ENCODE results near the gene LTBP4.

Gene LTBP4

DNA sequence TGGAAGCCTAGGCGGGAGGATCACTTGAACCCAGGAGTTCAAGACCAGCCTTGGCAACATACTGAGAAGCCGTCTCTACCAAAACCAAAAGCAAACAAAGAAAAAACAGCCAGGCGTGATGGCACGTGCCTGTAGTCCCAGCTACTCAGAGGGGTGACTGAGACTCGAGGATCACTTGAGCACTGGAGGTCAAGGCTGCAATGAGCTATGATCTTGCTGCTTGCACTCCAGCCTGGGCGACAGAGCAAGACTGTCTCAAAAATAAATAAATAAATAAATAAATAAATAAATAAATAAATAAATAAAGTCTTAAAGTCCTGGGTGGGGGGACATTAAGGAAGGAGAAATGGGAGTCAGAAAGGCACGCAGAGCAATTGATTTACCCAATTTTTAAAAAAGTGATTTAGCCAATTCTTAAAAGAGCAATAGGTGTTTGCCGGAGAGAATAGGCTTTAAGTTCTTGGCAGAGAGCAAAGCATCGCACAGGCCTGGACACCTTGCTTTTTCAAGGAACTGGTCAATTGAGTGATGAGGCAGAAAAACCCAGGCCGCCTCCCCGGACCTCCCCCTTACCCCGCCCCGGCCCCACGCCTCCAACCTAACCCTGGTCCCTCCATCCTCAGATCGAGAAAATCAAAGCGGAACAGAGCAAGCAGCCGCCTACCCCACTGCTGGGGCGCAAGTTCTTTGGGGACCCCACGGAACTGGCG, 34.0 kb upstream of the LTBP4 start (continued):
- no peak for TF ChIP-seq ZNF837 (tag by site-specific recombination; IDR thresholded peaks at IDR 0.05)
- peak; percentile 100 for TF ChIP-seq ZNF433 (tag by site-specific recombination; IDR thresholded peaks at IDR 0.05; ENCODE audit: low read depth)
- TF ChIP-seq ZNF600 (tag by site-specific recombination; IDR thresholded peaks at IDR 0.05), result 0 out of 2 replicates have a peak, but pooled peaks have one; percentile 32
- TF ChIP-seq ZNF292 (tag by site-specific recombination; IDR thresholded peaks at IDR 0.05; ENCODE audit: borderline replicate concordance, low read depth), result peak; percentile 98
- peak; percentile 31; the same call in 1 of the 2 replicates for TF ChIP-seq OSR2 (tag by site-specific recombination; IDR thresholded peaks at IDR 0.05)
- TF ChIP-seq ZNF558 (tag by site-specific recombination; IDR thresholded peaks at IDR 0.05), result peak; percentile 97
- no peak for TF ChIP-seq ZNF596 (tag by site-specific recombination; IDR thresholded peaks at IDR 0.05)
- TF ChIP-seq, protein P1, sequence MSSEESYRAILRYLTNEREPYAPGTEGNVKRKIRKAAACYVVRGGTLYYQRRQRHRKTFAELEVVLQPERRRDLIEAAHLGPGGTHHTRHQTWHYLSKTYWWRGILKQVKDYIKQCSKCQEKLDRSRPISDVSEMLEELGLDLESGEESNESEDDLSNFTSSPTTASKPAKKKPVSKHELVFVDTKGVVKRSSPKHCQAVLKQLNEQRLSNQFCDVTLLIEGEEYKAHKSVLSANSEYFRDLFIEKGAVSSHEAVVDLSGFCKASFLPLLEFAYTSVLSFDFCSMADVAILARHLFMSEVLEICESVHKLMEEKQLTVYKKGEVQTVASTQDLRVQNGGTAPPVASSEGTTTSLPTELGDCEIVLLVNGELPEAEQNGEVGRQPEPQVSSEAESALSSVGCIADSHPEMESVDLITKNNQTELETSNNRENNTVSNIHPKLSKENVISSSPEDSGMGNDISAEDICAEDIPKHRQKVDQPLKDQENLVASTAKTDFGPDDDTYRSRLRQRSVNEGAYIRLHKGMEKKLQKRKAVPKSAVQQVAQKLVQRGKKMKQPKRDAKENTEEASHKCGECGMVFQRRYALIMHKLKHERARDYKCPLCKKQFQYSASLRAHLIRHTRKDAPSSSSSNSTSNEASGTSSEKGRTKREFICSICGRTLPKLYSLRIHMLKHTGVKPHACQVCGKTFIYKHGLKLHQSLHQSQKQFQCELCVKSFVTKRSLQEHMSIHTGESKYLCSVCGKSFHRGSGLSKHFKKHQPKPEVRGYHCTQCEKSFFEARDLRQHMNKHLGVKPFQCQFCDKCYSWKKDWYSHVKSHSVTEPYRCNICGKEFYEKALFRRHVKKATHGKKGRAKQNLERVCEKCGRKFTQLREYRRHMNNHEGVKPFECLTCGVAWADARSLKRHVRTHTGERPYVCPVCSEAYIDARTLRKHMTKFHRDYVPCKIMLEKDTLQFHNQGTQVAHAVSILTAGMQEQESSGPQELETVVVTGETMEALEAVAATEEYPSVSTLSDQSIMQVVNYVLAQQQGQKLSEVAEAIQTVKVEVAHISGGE (tag by site-specific recombination; conservative IDR thresholded peaks at IDR 0.05; ENCODE audit: low read depth), result peak; percentile 94
- peak; percentile 67; the same call in 1 of the 2 replicates for TF ChIP-seq ZBTB7A (tag by site-specific recombination; IDR thresholded peaks at IDR 0.05; ENCODE audit: low read depth)
- TF ChIP-seq ZNF155 (tag by site-specific recombination; IDR thresholded peaks at IDR 0.05), result peak; percentile 90; the same call in 1 of the 2 replicates
- TF ChIP-seq, protein P2, sequence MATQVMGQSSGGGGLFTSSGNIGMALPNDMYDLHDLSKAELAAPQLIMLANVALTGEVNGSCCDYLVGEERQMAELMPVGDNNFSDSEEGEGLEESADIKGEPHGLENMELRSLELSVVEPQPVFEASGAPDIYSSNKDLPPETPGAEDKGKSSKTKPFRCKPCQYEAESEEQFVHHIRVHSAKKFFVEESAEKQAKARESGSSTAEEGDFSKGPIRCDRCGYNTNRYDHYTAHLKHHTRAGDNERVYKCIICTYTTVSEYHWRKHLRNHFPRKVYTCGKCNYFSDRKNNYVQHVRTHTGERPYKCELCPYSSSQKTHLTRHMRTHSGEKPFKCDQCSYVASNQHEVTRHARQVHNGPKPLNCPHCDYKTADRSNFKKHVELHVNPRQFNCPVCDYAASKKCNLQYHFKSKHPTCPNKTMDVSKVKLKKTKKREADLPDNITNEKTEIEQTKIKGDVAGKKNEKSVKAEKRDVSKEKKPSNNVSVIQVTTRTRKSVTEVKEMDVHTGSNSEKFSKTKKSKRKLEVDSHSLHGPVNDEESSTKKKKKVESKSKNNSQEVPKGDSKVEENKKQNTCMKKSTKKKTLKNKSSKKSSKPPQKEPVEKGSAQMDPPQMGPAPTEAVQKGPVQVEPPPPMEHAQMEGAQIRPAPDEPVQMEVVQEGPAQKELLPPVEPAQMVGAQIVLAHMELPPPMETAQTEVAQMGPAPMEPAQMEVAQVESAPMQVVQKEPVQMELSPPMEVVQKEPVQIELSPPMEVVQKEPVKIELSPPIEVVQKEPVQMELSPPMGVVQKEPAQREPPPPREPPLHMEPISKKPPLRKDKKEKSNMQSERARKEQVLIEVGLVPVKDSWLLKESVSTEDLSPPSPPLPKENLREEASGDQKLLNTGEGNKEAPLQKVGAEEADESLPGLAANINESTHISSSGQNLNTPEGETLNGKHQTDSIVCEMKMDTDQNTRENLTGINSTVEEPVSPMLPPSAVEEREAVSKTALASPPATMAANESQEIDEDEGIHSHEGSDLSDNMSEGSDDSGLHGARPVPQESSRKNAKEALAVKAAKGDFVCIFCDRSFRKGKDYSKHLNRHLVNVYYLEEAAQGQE (tag by site-specific recombination; IDR thresholded peaks at IDR 0.05), result peak; percentile 94
- TF ChIP-seq ZNF404 (tag by site-specific recombination; IDR thresholded peaks at IDR 0.05), result peak; percentile 100
- no peak for TF ChIP-seq IKZF3 (tag by site-specific recombination; IDR thresholded peaks at IDR 0.05)
- peak; percentile 49; the same call in 1 of the 2 replicates for TF ChIP-seq BCL11A (tag by site-specific recombination; IDR thresholded peaks at IDR 0.05; ENCODE audit: low read depth)
- peak; percentile 91 for TF ChIP-seq ZNF629 (tag by site-specific recombination; IDR thresholded peaks at IDR 0.05)
- TF ChIP-seq ZEB2 (tag by site-specific recombination; IDR thresholded peaks at IDR 0.05), result 0 out of 2 replicates have a peak, but pooled peaks have one; percentile 34
- TF ChIP-seq BCL11B (tag by site-specific recombination; IDR thresholded peaks at IDR 0.05; ENCODE audit: low read depth), result peak; percentile 76; the same call in 1 of the 2 replicates
- TF ChIP-seq ZNF221 (tag by site-specific recombination; IDR thresholded peaks at IDR 0.05; ENCODE audit: borderline replicate concordance), result peak; percentile 96; the same call in 1 of the 2 replicates
- TF ChIP-seq SCRT2 (tag by site-specific recombination; IDR thresholded peaks at IDR 0.05), result 0 out of 2 replicates have a peak, but pooled peaks have one; percentile 46
- no peak for TF ChIP-seq ZNF248 (tag by site-specific recombination; IDR thresholded peaks at IDR 0.05)
- peak; percentile 100 for TF ChIP-seq ZNF426 (tag by site-specific recombination; IDR thresholded peaks at IDR 0.05)
